NCI-H128 (cell line): ENCODE data around the gene CRMP1.

Source experiments
- DNase-seq: peaks from one replicate; lab custom pipeline; 2025; ENCODE audit not compliant: unreplicated experiment; lab: John Stamatoyannopoulos, UW

The CRMP1 gene

DNA sequence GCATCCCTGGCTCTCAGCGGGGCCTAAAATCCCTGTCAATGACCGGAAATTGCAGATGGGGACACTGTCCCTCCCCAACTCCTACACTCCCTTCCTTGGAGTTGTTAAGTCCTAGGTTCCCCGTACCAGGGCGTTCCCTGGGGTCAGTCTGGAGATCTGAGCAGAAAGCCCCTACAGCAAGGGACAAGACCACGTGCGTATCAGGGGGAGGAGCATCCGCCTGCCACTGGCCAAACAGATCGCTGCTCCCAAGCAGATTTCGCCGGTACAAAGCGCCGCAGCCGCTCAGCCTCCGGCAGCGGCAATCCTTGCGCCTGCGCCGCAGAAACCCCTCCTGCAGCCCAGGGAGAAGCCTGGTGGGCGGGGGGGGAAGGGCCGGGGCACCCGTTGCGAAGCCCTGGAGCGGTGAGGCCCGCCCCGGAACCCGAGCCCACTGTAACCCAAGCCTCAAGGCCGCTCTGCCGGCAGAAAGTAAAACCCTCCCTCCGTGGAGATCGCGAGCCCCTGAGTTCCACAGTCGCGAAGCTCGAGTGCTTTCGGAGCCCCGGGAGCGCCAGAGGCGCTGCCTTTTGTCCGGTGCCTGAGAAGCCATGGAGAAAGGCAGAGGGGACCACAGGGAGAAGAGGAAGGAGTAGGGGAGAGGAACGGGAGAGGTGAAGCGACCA lies 2.7 kb downstream of the CRMP1 start:
- peak; percentile 41 for DNase-seq

DNA sequence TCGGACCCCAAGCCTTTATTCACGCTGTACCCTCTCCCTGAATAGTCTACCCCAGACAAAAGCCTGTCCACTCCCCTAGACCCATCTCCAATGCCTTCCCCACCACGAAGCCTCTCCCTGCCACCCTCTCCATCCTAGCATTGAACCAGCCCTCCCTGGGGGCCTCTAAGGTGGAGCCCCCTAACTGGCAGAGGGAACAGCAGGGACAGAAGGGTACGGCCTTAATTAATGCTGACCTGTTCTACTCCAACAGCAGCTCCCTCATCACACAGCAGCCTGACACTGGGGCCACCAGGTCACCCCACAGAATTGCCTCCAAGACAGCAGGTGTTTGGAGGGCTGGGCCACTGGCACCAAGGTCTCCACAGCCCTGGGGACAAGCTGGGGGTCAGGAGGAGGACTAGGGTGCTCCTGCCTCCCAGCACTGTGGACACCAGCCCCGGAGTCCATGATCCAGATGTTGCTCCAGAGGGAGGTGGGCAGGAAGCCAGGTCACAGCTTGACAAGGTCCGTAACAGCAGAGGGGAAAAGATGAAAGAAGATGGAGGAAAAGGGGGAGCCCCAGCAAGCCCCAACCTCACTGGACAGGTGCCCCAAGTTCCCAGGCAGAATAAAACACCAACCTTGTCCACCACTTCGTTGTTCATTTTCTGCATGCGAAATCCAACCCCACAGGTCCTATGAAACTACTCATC lies 3.7 kb downstream of the CRMP1 start:
- no peak for DNase-seq

DNA sequence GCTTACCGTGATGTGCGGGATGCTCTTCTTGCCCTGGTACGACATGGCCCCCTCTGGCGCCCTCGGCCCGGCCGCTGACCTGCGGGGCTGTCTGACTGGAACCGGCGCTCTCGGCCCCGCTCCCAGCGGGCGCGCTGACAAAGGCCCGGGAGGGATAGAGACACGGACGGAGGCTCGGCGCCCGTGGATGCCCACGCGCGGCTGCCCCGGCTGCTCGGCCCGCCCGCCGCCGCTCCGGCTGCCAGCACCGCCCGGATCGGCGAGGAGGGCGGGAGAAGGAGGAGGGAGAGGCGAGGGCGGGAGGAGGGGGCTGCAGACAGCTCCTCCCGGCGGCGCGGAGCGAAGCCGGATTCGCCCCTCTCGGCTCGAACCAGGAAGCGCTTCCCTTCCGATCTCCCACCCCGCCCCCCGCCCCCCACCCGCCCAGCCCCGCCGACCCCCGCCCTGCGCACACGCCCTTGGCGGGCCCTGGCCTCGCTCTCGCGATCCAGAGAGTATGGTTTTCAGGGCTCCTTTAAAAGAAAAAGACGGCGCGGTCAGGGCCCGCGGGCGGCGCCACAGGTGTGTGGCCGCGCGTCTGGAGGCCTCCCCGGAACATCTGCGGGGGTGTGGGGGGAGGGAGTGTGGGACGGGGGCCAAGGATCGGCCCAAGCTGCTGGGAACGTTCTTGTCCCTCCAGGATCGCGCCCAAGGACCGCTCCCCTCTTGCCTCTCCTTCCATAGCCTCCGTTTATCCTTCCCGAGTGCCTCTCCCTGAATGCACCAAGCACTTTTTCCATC lies 4.5 kb downstream of the CRMP1 start:
- peak; percentile 26 for DNase-seq

DNA sequence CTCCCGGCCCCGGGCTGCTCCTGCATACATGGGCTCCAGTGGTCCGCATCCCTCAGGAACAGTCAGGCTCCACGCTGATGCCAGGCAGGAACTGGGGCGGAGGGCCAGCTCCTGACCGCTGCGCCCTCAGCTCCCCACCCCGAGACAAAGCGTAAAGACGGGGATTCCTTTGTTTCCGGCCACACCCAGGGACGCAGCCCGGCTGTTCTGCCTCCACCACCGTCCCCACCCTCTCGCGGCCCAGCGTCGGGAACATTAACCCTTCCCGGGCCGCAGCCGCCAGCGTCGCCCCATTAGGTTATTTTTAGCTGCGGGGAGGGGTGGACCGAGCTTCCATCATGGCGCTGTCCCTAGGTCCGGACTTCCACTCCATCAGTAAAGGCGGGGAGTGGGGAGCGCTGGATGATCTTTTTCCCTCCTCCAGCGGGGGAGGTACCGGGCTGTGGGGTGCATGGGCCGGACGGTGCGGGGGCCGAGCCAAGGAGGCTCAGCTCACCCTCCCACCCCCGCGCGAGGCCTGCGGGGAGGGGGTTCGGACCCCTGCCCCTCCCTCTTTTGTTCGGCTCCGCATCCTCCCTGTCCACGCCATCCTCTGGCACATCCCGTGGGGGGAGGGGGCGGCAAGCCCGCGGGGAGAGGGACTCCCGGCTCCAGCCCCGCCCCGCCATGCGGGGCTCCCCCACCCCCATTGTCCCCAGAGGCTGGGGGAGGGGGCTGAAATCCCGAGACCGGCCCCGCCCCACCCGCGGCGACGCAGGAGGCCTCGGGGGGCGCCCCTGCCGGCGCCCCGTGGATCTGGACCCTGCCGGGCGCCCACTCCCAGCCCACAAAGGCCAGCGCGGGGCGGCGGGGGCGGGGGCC lies 5.3 kb downstream of the CRMP1 start:
- DNase-seq = no peak

DNA sequence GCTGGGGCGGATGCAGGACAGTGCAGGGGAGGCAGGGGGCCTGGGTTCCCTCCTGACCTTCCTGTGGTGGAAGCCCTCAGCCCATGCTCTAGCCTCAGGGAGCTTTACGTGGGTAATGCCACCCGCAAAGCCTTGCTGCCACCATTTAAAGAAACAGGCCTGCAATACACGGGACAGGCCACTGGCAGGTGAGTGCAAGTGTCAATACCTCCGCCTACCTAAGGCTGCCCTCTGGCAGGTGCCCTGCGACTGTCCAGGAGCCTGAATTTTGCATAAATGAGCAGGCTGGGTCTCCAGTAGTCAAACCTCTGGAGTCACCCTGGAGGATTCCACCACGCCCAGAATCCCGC lies 5.9 kb downstream of the CRMP1 start:
- DNase-seq = no peak

DNA sequence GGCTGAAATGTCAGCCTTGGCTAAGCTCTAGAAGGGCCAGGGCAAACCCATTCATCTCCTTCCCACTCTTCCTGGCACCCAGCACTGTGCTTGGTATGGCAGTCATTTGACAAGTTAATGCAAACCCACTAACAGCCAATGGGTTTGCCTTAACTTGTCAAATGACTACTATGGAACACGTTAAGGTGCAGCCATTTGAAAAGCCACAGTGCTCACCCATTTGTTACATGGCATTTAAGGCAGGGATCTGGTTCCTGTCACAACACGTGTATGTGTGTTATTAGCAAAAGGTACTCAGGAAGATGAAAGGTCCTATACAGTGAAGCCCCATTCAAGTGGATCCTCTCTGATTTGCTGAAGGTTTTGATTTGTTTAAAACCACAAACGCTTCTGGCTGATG lies 7.2 kb downstream of the CRMP1 start:
- no peak for DNase-seq

DNA sequence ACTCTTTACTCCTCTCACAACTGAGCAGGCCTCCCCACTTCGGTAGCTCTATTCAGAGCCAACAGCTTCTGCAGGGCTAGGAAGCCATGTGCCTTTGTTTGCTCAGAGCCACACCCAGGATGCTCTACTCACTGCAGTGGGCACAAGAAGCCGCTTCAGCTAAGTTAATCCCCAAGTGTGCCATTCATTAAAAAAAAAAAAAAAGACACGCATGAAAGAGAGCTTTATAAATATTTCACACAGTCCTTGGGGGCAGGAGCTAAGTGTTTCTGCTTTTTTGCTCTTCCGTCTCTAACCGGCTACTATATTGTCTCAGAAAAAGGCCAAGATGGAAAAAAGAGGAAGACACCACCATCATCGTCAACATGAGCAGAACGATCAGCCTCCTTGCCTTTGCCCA lies 8.1 kb downstream of the CRMP1 start:
- no peak for DNase-seq

DNA sequence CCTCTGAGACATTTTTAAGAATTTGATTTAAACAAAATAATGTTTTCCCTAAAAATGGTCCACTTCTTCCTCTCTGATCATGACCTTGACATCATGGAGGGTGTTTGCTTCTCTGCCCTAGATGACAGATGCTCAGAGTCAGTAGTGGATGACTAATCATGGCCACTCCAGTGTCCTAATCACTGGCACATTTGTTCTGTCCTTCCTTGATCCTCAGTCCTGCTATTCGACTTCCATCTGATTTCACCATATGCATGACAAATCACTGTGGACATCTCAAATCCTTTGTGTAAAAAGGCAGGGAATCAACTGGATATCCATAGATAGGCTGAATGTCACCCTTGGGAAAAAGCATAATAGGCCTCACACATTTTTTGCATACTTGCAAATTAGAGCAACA lies 9.0 kb downstream of the CRMP1 start:
- DNase-seq = no peak

DNA sequence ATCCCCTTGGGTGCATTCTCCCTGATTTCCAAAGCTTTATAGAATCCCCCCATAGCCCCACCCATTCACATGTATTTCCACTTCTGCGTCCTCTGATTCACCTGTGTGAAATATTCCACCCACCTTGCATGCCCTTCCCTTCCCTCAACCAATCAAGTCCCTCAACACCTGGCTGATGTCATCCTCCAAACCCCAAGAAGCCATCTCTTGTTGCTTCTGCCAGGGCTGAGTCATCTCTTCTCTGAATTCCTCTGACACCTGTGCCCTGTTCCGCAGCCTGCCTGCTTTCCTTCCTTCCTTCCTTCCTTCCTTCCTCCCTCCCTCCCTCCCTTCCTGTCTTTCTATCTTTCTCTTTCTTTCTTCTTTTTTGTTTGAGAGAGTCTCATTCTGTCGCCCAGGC lies 9.9 kb downstream of the CRMP1 start:
- no peak for DNase-seq

DNA sequence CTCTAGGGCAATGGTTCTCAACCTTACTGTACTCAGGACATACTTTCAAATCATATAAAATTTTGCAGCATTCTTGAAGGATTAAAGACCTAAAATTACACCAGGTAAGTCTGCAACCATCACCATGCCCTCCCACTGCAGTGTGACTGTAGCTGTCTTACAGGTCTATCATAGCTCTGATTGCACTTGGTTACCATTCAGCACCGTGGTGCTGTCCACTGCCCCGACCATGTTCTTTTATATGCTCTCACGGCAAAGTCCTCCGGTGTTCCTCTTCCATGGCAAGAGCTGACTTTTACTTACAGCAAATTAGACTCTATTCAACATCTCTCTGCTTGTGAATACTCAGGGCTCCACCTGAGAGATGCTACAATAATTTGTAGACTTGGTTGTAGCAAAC lies 11.5 kb downstream of the CRMP1 start:
- DNase-seq = no peak

DNA sequence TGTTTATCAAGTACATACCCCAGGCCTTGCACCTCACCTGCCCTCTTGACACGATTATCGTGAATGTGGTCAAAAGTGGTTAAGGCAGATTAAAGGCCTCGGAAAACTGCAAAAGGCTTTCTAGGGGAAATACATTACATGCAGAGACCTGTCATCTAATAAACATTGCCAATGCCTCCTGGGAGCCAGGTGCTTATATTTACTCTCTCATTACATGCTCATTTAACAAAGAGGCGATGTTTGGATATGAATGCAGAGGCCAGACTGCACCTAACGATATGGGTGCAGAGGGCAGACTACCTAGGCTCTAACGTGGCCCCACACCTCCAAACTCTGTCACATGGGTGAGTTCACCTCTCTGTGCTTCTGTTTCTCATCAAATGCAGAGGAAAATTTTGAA lies 14.5 kb downstream of the CRMP1 start:
- no peak for DNase-seq

DNA sequence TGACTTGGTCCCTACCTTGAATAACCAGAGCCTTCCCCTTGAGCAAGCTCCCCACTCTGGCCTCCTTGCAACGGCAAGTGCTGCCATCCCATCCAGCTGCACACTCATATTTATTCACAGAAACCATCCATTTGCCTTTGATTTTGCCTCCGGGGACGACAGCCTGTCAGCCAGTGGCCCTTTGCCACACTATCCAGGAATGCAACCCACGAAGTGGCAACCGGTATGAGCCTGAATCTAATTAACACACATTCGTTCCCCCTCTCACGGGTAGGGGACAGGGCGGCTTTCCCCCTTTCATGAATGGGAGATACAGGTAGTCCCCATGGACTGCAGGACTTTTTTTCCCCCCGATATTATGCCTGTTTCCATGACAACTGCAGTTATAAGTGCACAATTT lies 15.5 kb downstream of the CRMP1 start:
- DNase-seq = no peak

DNA sequence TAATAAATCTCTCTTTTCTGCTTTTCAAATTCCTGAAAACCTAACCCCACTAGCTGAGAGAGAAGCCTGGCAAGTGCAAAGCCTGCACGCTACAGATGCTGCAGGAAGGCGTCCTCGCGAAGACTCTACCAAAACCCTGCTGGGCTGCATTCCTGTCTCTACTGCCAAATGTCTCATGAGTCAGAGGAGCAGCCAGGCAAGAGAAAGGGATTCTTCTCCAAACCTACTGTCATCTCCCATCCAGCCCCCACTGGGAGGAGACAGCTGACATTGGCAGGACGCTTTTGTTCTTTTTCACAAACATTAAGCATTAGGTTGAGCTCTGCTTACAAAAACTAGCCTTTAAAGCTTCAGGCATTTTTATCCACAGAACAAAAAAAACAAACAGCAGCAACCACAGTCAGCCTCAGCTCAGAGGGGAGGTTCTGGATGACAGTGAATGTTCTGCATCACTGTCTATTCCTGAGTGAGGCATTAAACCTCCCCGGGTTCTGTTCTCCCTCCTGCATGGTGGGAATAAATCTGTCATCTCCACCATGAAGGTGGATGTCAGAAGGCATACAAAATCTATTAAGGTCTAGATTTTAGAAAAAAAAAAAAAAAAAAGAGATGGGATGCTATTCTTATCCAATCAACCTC lies 18.0 kb downstream of the CRMP1 start:
- DNase-seq = no peak

DNA sequence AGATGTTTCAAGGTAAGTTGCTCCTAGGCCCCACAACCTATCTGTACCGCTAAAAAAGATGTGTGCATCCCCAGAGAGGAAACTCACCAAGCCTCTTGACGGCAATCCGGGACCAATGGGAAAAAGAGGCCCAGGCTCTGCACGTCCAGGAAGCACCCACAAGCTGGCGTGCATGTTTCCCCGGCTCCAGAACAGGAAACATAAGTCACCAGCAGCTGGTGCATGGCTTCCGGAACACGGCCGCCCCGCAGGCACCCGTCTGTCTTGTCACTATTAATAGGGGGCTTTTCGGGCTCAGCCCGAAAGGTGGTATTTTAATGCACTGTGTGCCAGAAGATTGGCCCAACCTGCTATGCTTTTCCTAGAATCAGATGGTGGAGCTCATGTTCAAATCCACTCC lies 22.2 kb downstream of the CRMP1 start:
- DNase-seq = no peak

DNA sequence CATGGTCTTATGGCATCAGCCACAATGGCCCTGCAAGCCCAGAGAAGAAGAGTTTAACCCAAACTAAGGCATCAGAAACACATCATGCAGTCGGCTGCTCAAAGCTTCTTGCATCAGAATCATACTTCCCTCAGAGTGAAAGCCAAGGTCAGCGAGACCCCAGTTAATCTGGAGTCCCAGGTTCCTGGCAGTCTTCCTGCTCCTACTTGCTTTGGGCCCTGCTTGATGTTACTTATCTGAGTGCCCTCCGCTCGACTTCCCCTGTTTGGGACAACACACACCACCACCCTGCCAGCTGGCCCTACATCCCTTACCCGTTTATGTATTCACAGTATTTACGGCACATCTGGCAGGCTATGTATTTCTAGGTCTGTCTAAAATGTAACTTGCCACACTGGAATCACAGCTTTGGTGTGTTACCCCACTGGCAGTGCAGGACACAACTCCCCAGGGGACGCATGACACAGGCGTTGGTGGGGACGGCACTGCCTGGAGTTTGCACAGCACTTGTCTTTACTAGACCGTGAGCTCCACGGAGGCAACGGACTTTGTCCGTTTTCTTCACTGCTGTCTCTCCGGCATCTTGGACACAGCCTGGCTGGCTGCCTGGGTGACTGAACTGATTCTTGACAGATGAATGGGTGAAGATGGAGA lies 22.8 kb downstream of the CRMP1 start:
- no peak for DNase-seq

DNA sequence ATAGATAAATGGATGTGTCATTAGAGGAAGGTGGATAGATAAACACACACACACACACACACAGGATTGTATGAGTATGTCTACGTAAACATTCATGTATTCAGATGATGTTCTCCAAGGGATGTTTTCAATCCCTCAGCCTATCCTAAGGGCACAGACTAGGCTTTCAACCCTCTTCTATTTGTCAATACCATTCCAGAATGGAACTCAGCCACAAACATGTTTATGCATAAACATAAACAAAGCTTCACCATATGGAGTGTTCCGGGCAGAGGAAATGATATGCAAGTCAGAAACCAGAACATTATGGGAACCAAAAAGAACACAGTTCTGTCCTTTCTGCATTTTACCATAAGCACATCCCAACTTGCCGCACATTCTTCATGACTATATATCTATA lies 25.0 kb downstream of the CRMP1 start:
- DNase-seq = no peak

DNA sequence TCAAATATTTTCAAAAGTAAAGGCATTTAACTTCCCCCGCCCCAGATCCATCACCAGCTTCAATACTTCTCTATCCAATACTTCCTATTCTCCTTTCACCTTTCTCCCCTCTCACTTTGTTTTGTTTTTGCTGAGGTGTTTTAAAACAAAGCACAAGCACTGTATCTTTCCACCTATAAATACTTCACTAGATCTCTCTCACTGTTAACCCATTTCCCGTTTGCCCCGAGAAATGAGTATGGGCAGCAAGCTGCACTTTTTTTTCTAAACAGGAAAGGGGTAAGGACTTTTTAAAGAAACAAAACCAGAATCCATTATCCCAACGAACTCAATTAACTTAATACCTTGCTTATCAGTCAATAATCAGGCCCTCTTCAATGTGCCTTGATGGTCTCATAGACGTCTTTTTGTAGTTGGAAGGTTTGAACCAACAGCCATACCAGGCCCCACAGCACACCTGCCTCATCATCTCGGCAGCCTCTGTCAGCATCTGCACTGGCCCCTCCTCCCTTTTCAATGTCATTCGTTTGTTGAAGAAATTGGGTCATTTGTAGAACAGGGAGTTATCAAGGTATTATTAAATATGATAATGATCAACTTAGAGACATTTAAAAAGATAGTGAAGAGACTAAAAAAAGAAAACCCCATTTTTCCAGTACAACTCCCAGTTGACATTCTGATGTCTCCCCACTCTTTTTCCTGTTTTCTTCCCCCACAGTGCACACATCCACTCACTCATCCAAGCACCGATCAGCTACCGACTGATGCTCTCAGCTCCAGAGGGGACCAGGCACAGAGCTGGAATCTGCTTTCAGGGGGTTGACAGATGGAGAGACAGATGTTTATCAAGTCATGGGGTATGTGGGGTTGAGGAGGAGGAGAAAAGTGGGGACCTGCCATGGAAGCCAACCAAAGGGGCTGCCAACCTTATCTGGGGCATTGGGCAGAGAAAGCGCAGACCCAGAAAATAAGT lies 25.8 kb downstream of the CRMP1 start:
- no peak for DNase-seq

DNA sequence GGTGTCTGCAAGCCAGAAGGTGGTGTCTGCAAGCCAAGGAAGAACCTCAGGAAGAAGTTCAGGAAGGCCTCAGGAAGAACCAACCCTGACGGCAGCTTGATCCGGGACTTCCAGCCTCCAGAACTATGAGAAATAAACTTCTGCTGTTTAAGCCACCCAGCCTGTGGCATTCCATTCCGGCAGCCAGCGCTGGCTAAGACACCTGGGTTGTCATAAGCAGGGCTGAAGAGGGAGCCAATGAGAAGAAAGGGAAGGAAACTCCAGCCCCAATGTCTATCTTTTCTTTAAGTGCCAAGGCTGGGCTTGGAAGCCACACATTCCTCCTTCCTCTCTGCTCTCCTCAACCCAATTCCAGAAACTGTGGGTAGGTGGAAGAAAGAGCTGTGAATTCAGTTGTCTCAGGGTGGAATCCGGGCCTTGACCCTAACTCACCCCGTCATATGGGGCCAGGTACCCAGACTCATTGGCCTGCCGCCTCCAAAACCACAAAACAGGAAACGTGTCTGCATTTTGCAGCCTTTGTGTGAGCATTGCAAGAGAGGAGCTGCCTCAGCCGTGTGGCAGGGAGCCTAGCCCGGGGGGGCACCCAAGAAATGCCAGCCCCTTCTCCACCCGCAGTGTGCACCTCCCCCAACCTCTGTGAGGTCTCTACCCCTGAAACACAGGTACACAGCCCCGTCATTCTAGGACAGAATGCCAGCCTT lies 26.8 kb downstream of the CRMP1 start:
- DNase-seq = no peak
